Activated CD4-positive, alpha-beta T cell treated with anti-CD3 and anti-CD28 coated beads, Interleukin-2, amount 50 U/mL, for 24 hours (primary cell): ENCODE measurements around the gene HOPX.
"Not testable (repeated sequence)": the region's sequence is repeated elsewhere in the genome, so short reads cannot be mapped to it uniquely, and the experiment has no call there.

Experiments used
- DNase-seq, 2 donors: peaks; one replicate each; pipeline ENCODE4 v3.0.0-alpha.2; 2020; ENCODE audit warnings: low read depth in 1 of 2, low spot score in 1 of 2

HOPX gene

DNA sequence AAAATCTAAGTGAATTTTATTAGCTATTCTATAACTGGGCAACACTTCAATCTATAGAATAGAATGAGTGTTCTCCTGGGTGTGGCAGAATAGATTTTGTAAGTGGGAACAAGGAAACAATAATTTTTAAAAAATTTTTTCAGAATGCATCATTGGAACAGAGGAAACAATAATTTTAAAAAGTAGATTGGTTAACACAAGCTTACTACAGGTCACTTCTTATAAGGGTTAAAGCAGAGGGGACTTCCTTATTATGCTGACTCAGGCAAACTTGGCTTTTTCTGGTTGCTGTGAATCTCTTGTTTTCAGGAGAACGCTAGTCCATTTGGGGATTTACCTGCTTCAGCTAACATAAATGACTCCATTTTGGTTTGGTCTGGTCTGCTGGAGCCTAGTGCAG lies 52.5 kb downstream of the HOPX start:
- no peak for DNase-seq

DNA sequence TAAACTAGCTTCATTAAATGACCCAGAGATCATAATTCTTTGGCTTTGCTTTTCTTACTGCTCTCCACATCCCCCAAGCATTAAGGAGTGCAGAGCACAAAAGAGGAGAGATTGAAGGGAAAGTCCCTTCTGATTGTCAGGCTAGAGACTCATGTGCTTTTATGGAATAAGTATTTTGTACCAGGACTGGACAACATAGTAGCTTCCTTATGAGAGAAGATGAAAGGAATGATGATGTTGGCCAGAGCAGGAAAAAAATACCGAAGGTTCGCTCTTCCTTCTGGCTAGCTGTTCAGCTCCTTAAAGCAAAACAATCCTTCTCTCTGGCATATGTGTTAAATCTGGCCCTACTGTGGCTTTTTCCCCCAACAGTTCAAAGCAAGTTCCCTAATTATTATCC lies 53.1 kb downstream of the HOPX start:
- no peak for DNase-seq

DNA sequence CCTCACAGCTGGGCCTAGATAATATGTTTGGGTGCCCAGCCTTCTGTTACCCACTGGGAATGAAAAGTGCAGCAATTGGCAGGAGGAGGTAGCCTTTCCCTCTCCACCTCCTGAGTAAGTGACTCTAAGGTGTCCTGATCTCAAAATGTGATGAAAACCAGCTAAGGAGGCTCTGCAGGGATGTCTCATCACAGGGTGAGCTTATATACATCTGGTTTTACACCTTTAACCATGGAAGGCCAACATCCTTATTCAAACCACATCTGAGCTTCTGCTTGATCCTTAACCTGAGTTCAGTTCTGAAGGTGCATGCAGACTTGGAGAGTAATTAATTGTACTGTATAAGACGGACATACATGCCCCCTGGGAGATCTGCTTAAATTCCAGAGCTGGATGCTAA lies 53.7 kb downstream of the HOPX start:
- DNase-seq: no peak

DNA sequence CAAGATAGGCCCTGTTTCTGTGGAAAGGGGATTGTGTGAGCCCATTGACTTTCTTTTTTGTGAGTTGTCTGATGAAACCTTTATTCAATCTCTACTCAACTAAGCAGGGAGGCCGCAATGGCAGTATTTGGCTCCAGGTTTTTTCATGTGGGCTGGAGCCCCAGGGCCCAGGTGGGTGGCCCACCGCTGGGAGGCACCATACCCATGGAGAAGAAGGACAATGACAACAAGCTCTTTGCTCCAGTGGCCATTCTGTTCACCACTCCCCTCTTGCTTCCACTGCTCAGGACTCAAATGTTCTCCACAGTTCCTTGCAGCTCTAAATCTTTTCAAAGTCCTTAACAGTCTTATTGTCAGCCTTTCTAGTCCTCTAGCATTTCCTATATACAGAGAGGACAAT lies 54.1 kb downstream of the HOPX start:
- no peak for DNase-seq

DNA sequence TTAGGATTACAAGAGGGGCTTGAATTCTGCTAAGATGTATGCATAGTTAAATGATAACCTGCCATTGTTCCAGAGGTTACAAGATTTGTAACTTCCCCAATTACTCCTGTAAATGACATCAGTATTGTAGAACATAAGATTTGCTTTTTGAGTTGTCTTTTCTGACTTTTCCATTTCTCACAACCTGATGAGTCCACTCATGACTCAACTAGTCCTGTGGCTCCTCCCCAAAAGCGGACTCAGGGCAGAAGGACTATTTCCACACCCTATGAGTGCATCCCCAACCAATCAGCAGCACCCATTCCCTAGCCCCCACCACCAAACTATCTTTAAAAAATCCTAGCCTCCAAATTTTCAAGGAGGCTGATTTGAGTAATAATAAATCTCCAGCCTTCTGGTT lies 54.7 kb downstream of the HOPX start:
- DNase-seq: no peak

DNA sequence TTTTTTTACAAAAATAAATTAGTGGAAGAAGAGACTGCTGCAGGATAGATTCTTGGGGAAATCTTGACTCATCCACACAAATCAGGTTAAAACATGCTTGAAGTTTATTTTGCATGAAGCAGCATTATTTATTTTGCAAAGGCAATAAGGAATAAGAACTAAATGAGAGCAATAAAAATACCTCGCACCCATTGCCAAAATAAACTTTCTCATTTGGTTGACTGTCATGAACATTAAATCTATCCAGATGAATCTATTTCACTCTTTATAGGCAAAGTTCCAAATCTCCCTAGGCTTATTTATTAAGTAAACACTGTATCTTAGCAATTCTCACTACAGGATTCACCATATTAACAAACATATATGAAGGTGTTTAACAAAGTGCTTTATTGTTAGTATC lies 58.9 kb downstream of the HOPX start:
- no peak for DNase-seq

DNA sequence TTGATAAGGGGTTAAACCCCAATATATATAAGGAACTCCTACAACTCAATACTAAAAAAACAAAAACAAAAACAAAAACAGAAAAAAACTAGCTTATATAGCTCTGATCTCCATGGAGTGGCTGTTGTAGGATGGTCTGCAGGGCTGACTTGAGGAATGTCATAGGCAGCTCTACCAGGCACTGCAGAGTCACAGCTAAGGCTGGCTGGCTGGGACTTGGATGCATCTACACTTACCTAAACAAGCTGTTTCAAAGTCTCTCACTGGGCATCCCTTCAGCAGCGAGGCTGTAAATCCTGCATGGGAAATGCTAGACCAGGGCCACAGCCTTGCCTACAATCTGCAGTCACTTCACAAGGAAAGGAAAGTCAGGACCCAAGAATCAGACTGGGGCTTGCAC lies 61.3 kb downstream of the HOPX start:
- no peak for DNase-seq

DNA sequence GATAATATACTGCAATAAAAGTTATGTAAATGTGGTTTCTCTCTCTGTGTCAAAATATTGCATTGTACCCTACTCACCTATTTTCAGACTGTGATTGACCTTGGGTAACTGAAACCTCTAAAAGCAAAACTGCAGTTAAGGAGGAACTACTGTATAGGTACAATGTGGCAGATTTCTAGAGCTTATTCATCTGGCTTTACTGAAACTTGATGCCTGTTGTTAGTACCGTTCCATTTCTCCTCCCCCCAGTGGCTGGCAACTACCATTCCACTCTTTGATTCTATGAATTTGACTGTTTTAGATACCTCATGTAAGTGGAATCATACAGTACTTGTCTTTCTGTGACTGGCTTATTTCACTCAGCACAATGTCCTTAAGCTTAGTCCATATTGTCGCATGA lies 61.9 kb downstream of the HOPX start:
- DNase-seq: no peak

DNA sequence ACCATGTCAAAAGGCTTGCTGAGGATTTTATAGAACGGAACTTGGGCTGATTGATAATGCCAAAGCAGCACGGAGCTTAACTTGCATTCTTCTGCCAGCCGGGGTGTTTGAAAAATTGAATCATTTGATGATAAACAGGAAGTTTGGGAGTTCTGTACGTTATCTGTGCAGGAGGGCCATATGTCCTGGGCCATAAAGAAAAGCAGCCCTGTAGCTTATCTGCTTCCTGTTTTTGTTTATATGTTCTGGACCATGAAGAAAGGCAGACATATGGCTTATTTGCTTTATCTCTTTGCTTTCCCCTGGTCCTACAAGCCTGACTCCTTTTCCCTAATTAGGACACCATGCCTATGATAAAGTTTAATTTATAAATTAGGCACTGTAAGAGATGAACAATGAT lies 62.4 kb downstream of the HOPX start:
- DNase-seq: no peak

DNA sequence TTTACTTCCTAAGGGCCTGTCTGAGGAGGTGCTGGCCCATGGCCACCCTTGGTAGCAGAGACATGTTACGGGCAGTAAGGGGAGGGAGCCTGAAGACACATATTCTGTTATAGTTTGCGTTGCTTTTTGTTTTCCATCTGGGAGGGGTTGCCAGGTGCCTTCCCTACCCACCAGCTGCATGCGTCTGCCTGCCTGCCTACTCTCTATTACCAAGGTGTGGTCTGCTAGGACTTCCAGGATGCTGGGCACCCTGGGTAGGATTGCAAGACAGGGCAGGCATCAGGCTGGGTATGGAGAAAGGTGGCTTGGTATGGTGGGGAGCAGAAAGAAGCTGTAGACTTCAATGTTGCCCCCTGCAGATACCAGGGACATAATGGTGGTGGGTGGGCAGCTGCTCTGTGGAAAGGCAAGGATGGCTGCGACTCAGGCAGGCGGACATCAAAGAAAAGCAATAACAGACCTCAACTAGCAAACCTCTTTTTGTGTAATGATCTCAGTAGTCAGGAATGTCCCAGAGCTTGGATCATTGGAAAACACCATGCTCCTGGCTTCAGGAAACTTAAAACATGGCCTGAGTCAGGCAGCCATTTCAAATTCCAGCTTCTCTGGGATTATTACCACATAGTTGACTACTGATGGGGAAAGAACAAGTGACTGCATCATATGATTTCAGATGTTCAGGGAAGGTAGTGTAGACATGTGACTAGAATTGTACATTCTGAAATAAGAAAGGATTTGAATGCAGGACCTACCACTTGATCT lies 67.8 kb downstream of the HOPX start:
- no peak for DNase-seq

DNA sequence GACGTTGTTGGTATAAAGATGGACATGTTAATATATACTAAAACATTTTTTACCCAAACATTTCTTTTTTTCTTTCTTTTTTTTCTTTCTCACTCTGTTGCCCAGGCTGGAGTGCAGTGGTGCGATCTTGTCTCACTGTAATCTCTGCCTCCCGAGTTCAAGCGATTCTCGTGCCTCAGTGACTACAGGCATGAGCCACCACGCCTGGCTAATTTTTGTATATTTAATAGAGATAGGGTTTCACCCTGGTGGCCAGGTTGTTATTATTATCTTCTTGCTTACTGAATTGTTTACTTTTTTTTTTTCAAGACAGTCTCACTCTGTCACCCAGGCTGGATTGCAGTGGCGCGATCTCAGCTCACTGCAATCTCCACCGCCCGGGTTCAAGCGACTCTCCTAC lies 68.8 kb downstream of the HOPX start:
- no peak for DNase-seq

DNA sequence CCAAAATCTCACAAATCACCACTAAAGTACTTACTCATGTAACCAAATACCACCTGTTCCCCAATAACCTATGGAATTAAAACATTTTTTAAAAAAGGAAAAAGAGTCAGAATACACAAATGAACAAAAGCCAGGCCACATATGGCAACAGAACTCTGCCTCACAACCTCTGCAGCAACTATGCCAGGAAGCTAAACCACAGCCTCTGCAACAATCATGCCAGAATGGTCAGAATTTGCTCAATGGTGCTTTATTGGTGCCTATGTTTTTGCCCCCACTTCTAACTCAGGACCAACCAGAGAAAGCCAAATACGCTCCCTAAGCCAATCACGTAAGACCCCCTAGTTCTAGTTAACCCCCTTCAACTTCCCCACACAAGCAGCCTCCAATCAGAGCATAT lies 69.6 kb downstream of the HOPX start:
- no peak for DNase-seq

DNA sequence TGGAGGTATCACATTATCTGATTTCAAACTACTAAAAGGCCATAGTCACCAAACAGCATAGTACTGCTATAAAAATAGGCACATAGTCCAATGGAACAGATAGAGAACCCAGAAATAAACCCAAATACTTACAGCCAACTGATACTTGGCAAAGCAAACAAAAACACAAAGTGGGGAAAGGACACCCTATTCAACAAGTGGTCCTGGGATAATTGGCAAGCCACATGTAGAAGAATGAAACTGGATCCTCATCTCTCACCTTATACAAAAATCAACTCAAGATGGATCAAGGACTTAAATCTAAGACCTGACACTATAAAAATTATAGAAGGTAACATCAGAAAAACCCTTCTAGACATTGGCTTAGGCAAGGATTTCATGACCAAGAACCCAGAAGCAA lies 70.9 kb downstream of the HOPX start:
- DNase-seq: not testable (repeated sequence)

DNA sequence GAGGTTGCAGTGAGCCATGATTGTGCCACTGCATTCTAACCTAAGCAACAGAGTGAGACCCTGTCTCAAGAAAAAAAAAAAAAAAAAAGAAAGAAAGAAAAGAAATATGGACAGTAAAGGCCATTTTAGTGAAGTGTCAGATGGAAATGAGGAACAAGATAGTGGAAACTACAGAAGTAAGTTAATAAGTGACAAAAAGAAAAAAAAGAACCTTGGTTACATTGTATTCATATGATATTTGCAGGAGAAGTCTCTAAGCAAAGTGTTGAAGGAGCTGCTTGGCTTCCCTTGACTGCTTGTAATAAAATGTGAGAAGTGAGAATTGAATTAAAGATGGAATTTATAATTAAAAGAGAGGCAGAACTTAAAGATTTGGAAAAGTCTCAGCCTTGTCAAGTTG lies 73.2 kb downstream of the HOPX start:
- no peak for DNase-seq

DNA sequence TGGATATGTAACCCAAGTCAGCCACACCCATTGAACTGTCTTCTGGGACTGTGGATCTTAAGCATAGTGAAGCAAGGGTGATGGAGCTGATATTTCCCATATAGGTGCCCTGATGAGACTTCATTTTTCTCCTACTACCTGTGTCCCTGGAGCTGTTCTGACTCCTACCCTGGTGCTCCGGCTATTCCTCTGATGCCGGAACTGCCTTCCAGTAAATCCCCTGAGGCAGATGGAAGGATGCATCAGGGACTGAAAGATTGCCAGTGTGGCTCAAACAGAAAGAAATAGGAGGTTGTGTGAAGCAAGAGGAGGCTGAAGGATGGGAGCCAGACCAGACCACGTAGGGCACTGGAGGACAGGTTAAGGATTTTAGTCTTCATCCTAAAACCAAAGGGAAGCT lies 74.7 kb downstream of the HOPX start:
- DNase-seq: no peak

DNA sequence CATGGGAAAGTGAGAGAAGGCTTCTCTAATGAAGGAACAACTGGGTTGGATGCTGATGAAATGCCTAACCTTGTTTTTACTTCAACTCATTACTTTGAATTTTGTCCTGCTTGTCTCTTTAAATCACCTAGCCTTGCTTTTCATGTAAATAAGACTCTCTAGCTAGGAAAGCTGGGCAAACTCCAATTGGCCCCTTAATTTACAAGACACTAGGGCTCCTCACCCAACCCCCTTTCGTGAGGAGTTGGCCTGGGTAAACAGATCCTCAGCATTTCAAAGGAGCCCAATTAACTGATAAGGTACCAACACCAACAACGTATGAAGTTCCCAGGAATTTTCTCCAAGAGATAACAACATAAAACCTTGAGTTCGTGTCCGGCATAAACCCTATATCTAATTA lies 75.6 kb downstream of the HOPX start:
- DNase-seq: not testable (repeated sequence)

DNA sequence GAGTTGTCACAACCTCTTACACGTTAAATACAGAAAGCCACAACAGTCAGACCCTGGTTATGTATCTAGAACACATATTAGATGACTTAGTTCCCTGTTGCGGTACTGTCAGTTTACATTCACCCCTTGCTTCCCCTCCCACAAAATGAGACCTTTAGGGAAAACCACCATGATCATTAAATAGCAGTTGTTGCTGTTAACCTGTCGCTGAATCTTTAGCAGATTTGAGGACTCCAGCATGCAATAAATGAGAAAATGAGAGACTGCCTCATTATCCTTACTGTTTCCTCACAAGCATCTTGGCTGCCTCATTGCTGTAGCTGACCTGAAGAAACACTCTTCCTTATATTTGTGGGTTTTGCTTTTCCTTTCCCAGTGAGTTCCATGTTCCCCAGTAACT lies 77.8 kb downstream of the HOPX start:
- no peak for DNase-seq
